ENCODE data around the gene WBP2.
"Not testable (repeated sequence)": the region's sequence is repeated elsewhere in the genome, so short reads cannot be mapped to it uniquely, and the experiment has no call there.

WBP2 gene

GRCh38 chr17:75869282-75870141, 14.4 kb upstream of the WBP2 start:
- H3K4me1 ChIP-seq (ENCODE audit: control extremely low read depth in 1 of 4, control insufficient read depth in 4 of 4, insufficient read depth in 4 of 4, low read length in 3 of 4): peaks cover 1 to 27% (median 21%) of the 10 kb centered on the region in 4 experiments
- 90% methylated on average over 13 of the region's 23 CpGs for WGBS (ENCODE audit: insufficient coverage)
- no peak for DNase-seq
- no peak overlapping the region for H3K4me3 ChIP-seq (ENCODE audit: control insufficient read depth in 1 of 7, extremely low read depth in 1 of 7, insufficient read depth in 4 of 7, low read depth in 2 of 7, low read length in 6 of 7)
- no peak overlapping the region for H3K27ac ChIP-seq (ENCODE audit: insufficient read depth in 1 of 2, low read depth in 1 of 2, low read length in 2 of 2, poor library complexity in 1 of 2, severe bottlenecking in 2 of 2)
- no peaks in the 10 kb centered on the region for H3K9me3 ChIP-seq (ENCODE audit: control extremely low read depth in 1 of 5, control insufficient read depth in 4 of 5, insufficient read depth in 2 of 5, low read depth in 1 of 5, low read length in 4 of 5)
- no peaks in the 10 kb centered on the region for H3K27me3 ChIP-seq (replicated peaks in 2 of 5; ENCODE audit: control insufficient read depth in 4 of 5, insufficient read depth in 5 of 5, low read length in 4 of 5)
- ChIA-PET POLR2A (no interaction called here), CTCF (interaction anchor here (0.6 kb wide), 1 partner anchor 26 kb away, joined by 3 read pairs; no protein-coding TSS in a partner anchor)
- H3K36me3 ChIP-seq (ENCODE audit: control insufficient read depth in 4 of 4, insufficient read depth in 4 of 4, low read length in 3 of 4): peaks cover 0 to 9% (median 4%) of the 10 kb centered on the region in 4 experiments

- CTCF ChIA-PET: interaction anchor here (0.8 kb wide), 1 partner anchor 9 kb away, joined by 3 read pairs; no protein-coding TSS in a partner anchor
- H3K36me3 ChIP-seq (ENCODE audit: control insufficient read depth in 4 of 4, insufficient read depth in 4 of 4, low read length in 3 of 4); POLR2A ChIA-PET; H3K9me3 ChIP-seq (ENCODE audit: control extremely low read depth in 1 of 5, control insufficient read depth in 4 of 5, insufficient read depth in 2 of 5, low read depth in 1 of 5, low read length in 4 of 5); H3K27me3 ChIP-seq (replicated peaks in 2 of 5; ENCODE audit: control insufficient read depth in 4 of 5, insufficient read depth in 5 of 5, low read length in 4 of 5); H3K4me3 ChIP-seq (ENCODE audit: control insufficient read depth in 1 of 7, extremely low read depth in 1 of 7, insufficient read depth in 4 of 7, low read depth in 2 of 7, low read length in 6 of 7); DNase-seq; H3K27ac ChIP-seq (ENCODE audit: insufficient read depth in 1 of 2, low read depth in 1 of 2, low read length in 2 of 2, poor library complexity in 1 of 2, severe bottlenecking in 2 of 2): not testable (repeated sequence)
- 100% methylated on average over 7 of the region's 12 CpGs for WGBS (ENCODE audit: insufficient coverage)
- H3K4me1 ChIP-seq (ENCODE audit: control extremely low read depth in 1 of 4, control insufficient read depth in 4 of 4, insufficient read depth in 4 of 4, low read length in 3 of 4): peaks cover 7 to 33% (median 27%) of the 10 kb centered on the region in 4 experiments
Measured at GRCh38 chr17:75868730-75869281, 13.7 kb upstream of the WBP2 start.

- WGBS (ENCODE audit: insufficient coverage): 90% methylated on average over 10 of the region's 17 CpGs
- ChIA-PET POLR2A (interaction anchor here (0.7 kb wide), 1 partner anchor 38 kb away, joined by 4 read pairs; no protein-coding TSS in a partner anchor), CTCF (interaction anchor here (1.4 to 12.6 kb wide), 3 partner anchors 12 to 29 kb away, joined by 5 to 214 read pairs (median 7); partner anchors contain the start of gene TRIM47)
- DNase-seq; H3K4me3 ChIP-seq (ENCODE audit: control insufficient read depth in 1 of 7, extremely low read depth in 1 of 7, insufficient read depth in 4 of 7, low read depth in 2 of 7, low read length in 6 of 7); H3K27ac ChIP-seq (ENCODE audit: insufficient read depth in 1 of 2, low read depth in 1 of 2, low read length in 2 of 2, poor library complexity in 1 of 2, severe bottlenecking in 2 of 2); H3K27me3 ChIP-seq (replicated peaks in 2 of 5; ENCODE audit: control insufficient read depth in 4 of 5, insufficient read depth in 5 of 5, low read length in 4 of 5); H3K36me3 ChIP-seq (ENCODE audit: control insufficient read depth in 4 of 4, insufficient read depth in 4 of 4, low read length in 3 of 4); H3K9me3 ChIP-seq (ENCODE audit: control extremely low read depth in 1 of 5, control insufficient read depth in 4 of 5, insufficient read depth in 2 of 5, low read depth in 1 of 5, low read length in 4 of 5): not testable (repeated sequence)
- H3K4me1 ChIP-seq (ENCODE audit: control extremely low read depth in 1 of 4, control insufficient read depth in 4 of 4, insufficient read depth in 4 of 4, low read length in 3 of 4): peaks cover 7 to 30% (median 23%) of the 10 kb centered on the region in 4 experiments
Measured at GRCh38 chr17:75865404-75866188, 10.5 kb upstream of the WBP2 start.

- not testable (repeated sequence) for H3K9me3 ChIP-seq (ENCODE audit: control extremely low read depth in 1 of 5, control insufficient read depth in 4 of 5, insufficient read depth in 2 of 5, low read depth in 1 of 5, low read length in 4 of 5); H3K27ac ChIP-seq (ENCODE audit: insufficient read depth in 1 of 2, low read depth in 1 of 2, low read length in 2 of 2, poor library complexity in 1 of 2, severe bottlenecking in 2 of 2); H3K36me3 ChIP-seq (ENCODE audit: control insufficient read depth in 4 of 4, insufficient read depth in 4 of 4, low read length in 3 of 4); H3K27me3 ChIP-seq (replicated peaks in 2 of 5; ENCODE audit: control insufficient read depth in 4 of 5, insufficient read depth in 5 of 5, low read length in 4 of 5); DNase-seq
- Histone ChIP-seq H3K4me3 (ENCODE audit: control insufficient read depth in 1 of 7, extremely low read depth in 1 of 7, insufficient read depth in 4 of 7, low read depth in 2 of 7, low read length in 6 of 7) (peak overlapping the region in 1 of 7 experiments; percentile 19), H3K4me1 (ENCODE audit: control extremely low read depth in 1 of 4, control insufficient read depth in 4 of 4, insufficient read depth in 4 of 4, low read length in 3 of 4) (peaks cover 7 to 32% (median 25%) of the 10 kb centered on the region in 4 experiments)
- ChIA-PET CTCF (interaction anchor here (1.2 to 12.6 kb wide), 4 partner anchors 9 to 30 kb away, joined by 5 to 214 read pairs (median 6); partner anchors contain the start of gene TRIM47), POLR2A (interaction anchor here (0.7 kb wide), 1 partner anchor 37 kb away, joined by 4 read pairs; no protein-coding TSS in a partner anchor)
- 100% methylated on average over 2 of the region's 4 CpGs for WGBS (ENCODE audit: insufficient coverage)
Measured at GRCh38 chr17:75864887-75865286, 9.8 kb upstream of the WBP2 start.

GRCh38 chr17:75864448-75864871, 9.3 kb upstream of the WBP2 start:
- Histone ChIP-seq H3K4me1 (ENCODE audit: control extremely low read depth in 1 of 4, control insufficient read depth in 4 of 4, insufficient read depth in 4 of 4, low read length in 3 of 4) (peaks cover 7 to 36% (median 26%) of the 10 kb centered on the region in 4 experiments), H3K9me3 (ENCODE audit: control extremely low read depth in 1 of 5, control insufficient read depth in 4 of 5, insufficient read depth in 2 of 5, low read depth in 1 of 5, low read length in 4 of 5) (no peaks in the 10 kb centered on the region), H3K27me3 (replicated peaks in 2 of 5; ENCODE audit: control insufficient read depth in 4 of 5, insufficient read depth in 5 of 5, low read length in 4 of 5) (no peaks in the 10 kb centered on the region), H3K36me3 (ENCODE audit: control insufficient read depth in 4 of 4, insufficient read depth in 4 of 4, low read length in 3 of 4) (no peaks in the 10 kb centered on the region), H3K27ac (ENCODE audit: insufficient read depth in 1 of 2, low read depth in 1 of 2, low read length in 2 of 2, poor library complexity in 1 of 2, severe bottlenecking in 2 of 2) (peak overlapping the region in 1 of 2 experiments; percentile 73), H3K4me3 (ENCODE audit: control insufficient read depth in 1 of 7, extremely low read depth in 1 of 7, insufficient read depth in 4 of 7, low read depth in 2 of 7, low read length in 6 of 7) (peak overlapping the region in 3 of 7 experiments; percentile 13 to 38 (median 19))
- 0% methylated on average over 4 of the region's 8 CpGs for WGBS (ENCODE audit: insufficient coverage)
- ChIA-PET POLR2A (interaction anchor here (0.7 kb wide), 3 partner anchors 12 to 37 kb away, joined by 3 to 4 read pairs (median 3); no protein-coding TSS in a partner anchor), CTCF (interaction anchor here (1.2 to 12.6 kb wide), 4 partner anchors 9 to 31 kb away, joined by 5 to 214 read pairs (median 6); partner anchors contain the start of gene TRIM47)
- DNase-seq: peak; percentile 73 to 91 (median 90)

- Histone ChIP-seq H3K9me3 (ENCODE audit: control extremely low read depth in 1 of 5, control insufficient read depth in 4 of 5, insufficient read depth in 2 of 5, low read depth in 1 of 5, low read length in 4 of 5) (no peaks in the 10 kb centered on the region), H3K36me3 (ENCODE audit: control insufficient read depth in 4 of 4, insufficient read depth in 4 of 4, low read length in 3 of 4) (no peaks in the 10 kb centered on the region), H3K27ac (ENCODE audit: insufficient read depth in 1 of 2, low read depth in 1 of 2, low read length in 2 of 2, poor library complexity in 1 of 2, severe bottlenecking in 2 of 2) (no peak overlapping the region), H3K27me3 (replicated peaks in 2 of 5; ENCODE audit: control insufficient read depth in 4 of 5, insufficient read depth in 5 of 5, low read length in 4 of 5) (no peaks in the 10 kb centered on the region), H3K4me1 (ENCODE audit: control extremely low read depth in 1 of 4, control insufficient read depth in 4 of 4, insufficient read depth in 4 of 4, low read length in 3 of 4) (peaks cover 15 to 60% (median 47%) of the 10 kb centered on the region in 4 experiments), H3K4me3 (ENCODE audit: control insufficient read depth in 1 of 7, extremely low read depth in 1 of 7, insufficient read depth in 4 of 7, low read depth in 2 of 7, low read length in 6 of 7) (no peak overlapping the region)
- no peak for DNase-seq
- POLR2A ChIA-PET: no interaction called here
- CTCF ChIA-PET: interaction anchor here (1.1 to 12.6 kb wide), 6 partner anchors 15 to 88 kb away, joined by 3 to 214 read pairs (median 6); partner anchors contain the start of genes TRIM47 and UNC13D
- WGBS (ENCODE audit: insufficient coverage): 94% methylated on average over 6 of the region's 9 CpGs
Measured at GRCh38 chr17:75861927-75862317, 6.8 kb upstream of the WBP2 start.

All from common myeloid progenitor, CD34-positive (primary cell).